HG03025 (cell line): ENCODE results near the gene BMP7.
"Not testable (repeated sequence)": the region's sequence is repeated elsewhere in the genome, so short reads cannot be mapped to it uniquely, and the experiment has no call there.

ENCODE experiments used
- ATAC-seq: cut with Tn5 transposase; IDR thresholded peaks from one replicate; pipeline ENCODE4 v1.9.1; 2021; ENCODE audit warnings: mild to moderate bottlenecking, moderate library complexity; ENCODE audit not compliant: unreplicated experiment, low FRiP score

Gene BMP7

GRCh38 chr20:57268399-57269076 lies 2.1 kb upstream of the BMP7 start:
- ATAC-seq = no peak

GRCh38 chr20:57267158-57267821 lies 849 bp upstream of the BMP7 start:
- no peak for ATAC-seq

GRCh38 chr20:57265997-57266290 lies 497 bp downstream of the BMP7 start:
- ATAC-seq = no peak

- no peak for ATAC-seq
Observed at GRCh38 chr20:57265336-57265996, 975 bp downstream of the BMP7 start.

GRCh38 chr20:57264908-57265335 lies 1.5 kb downstream of the BMP7 start:
- not testable (repeated sequence) for ATAC-seq

- no peak for ATAC-seq
Observed at GRCh38 chr20:57263801-57264792, 2.3 kb downstream of the BMP7 start.

GRCh38 chr20:57262784-57263609 lies 3.4 kb downstream of the BMP7 start:
- no peak for ATAC-seq

GRCh38 chr20:57262301-57262700 lies 4.1 kb downstream of the BMP7 start:
- ATAC-seq = no peak

GRCh38 chr20:57261457-57262251 lies 4.8 kb downstream of the BMP7 start:
- ATAC-seq = no peak

- ATAC-seq = no peak
Observed at GRCh38 chr20:57260934-57261333, 5.5 kb downstream of the BMP7 start.

GRCh38 chr20:57259938-57260921 lies 6.2 kb downstream of the BMP7 start:
- ATAC-seq = no peak

- no peak for ATAC-seq
Observed at GRCh38 chr20:57259121-57259937, 7.1 kb downstream of the BMP7 start.

- ATAC-seq = no peak
Observed at GRCh38 chr20:57257701-57258453, 8.6 kb downstream of the BMP7 start.

- ATAC-seq = no peak
Observed at GRCh38 chr20:57256908-57257307, 9.5 kb downstream of the BMP7 start.

GRCh38 chr20:57256205-57256604 lies 10.2 kb downstream of the BMP7 start:
- ATAC-seq = no peak

GRCh38 chr20:57255183-57255582 lies 11.3 kb downstream of the BMP7 start:
- ATAC-seq = no peak
